Measurements from ENCODE around the gene CIC. TPM values are rescaled to one million over a fixed set of nuclear protein-coding genes. Genes with fewer than 3 reads are reported as not detected.
A peak's percentile ranks its signal among the peaks of the same experiment; 100 is the strongest.

The CIC gene
- total RNA-seq, 1 donor from 2014 or later, result 33.3 TPM

- peak overlapping the region; percentile 91 for H3K27ac ChIP-seq (replicated peaks)
- no peak for DNase-seq
- H3K27me3 ChIP-seq (ENCODE audit: low read depth), result no peaks in the 10 kb centered on the region
- no peaks in the 10 kb centered on the region for H3K9me3 ChIP-seq (replicated peaks)
- H3K4me1 ChIP-seq, result peaks cover 63% of the 10 kb centered on the region
- no peak for TF ChIP-seq CTCF (IDR thresholded peaks at IDR 0.05; ENCODE audit: borderline replicate concordance)
- intact Hi-C loops (cut with micrococcal nuclease), result no loop called here
- H3K36me3 ChIP-seq, result peaks cover 32% of the 10 kb centered on the region
- H3K4me3 ChIP-seq, result no peak overlapping the region
Measured at GRCh38 chr19:42271861-42272534, 2.9 kb downstream of the CIC start.

GRCh38 chr19:42272535-42272897, 3.5 kb downstream of the CIC start:
- Histone ChIP-seq H3K36me3 (peaks cover 32% of the 10 kb centered on the region), H3K4me1 (peaks cover 68% of the 10 kb centered on the region), H3K9me3 (replicated peaks) (no peaks in the 10 kb centered on the region), H3K27ac (replicated peaks) (no peak overlapping the region), H3K4me3 (no peak overlapping the region), H3K27me3 (ENCODE audit: low read depth) (no peaks in the 10 kb centered on the region)
- TF ChIP-seq CTCF (IDR thresholded peaks at IDR 0.05; ENCODE audit: borderline replicate concordance), result no peak
- DNase-seq, result no peak
- intact Hi-C loops (cut with micrococcal nuclease), result no loop called here

- intact Hi-C loops (cut with micrococcal nuclease), result no loop called here
- Histone ChIP-seq H3K9me3 (replicated peaks) (no peaks in the 10 kb centered on the region), H3K36me3 (peaks cover 32% of the 10 kb centered on the region), H3K4me3 (no peak overlapping the region), H3K4me1 (peaks cover 68% of the 10 kb centered on the region), H3K27me3 (ENCODE audit: low read depth) (no peaks in the 10 kb centered on the region), H3K27ac (replicated peaks) (no peak overlapping the region)
- no peak for TF ChIP-seq CTCF (IDR thresholded peaks at IDR 0.05; ENCODE audit: borderline replicate concordance)
- no peak for DNase-seq
Measured at GRCh38 chr19:42272989-42273406, 3.9 kb downstream of the CIC start.

GRCh38 chr19:42273407-42274064, 4.5 kb downstream of the CIC start:
- no peak overlapping the region for H3K4me3 ChIP-seq
- intact Hi-C loops (cut with micrococcal nuclease), result no loop called here
- DNase-seq, result no peak
- no peak for TF ChIP-seq CTCF (IDR thresholded peaks at IDR 0.05; ENCODE audit: borderline replicate concordance)
- peaks cover 73% of the 10 kb centered on the region for H3K4me1 ChIP-seq
- H3K36me3 ChIP-seq, result peaks cover 32% of the 10 kb centered on the region
- H3K27ac ChIP-seq (replicated peaks), result no peak overlapping the region
- no peaks in the 10 kb centered on the region for H3K27me3 ChIP-seq (ENCODE audit: low read depth)
- H3K9me3 ChIP-seq (replicated peaks), result no peaks in the 10 kb centered on the region

- DNase-seq, result no peak
- intact Hi-C loops (cut with micrococcal nuclease), result no loop called here
Measured at GRCh38 chr19:42274065-42274682, 5.1 kb downstream of the CIC start.

More at GRCh38 chr19:42274065-42274682, 5.1 kb downstream of the CIC start:
- Histone ChIP-seq H3K27me3 (ENCODE audit: low read depth) (no peaks in the 10 kb centered on the region), H3K36me3 (peaks cover 32% of the 10 kb centered on the region), H3K4me3 (no peak overlapping the region), H3K9me3 (replicated peaks) (no peaks in the 10 kb centered on the region), H3K27ac (replicated peaks) (no peak overlapping the region), H3K4me1 (peaks cover 79% of the 10 kb centered on the region)
- TF ChIP-seq CTCF (IDR thresholded peaks at IDR 0.05; ENCODE audit: borderline replicate concordance), result no peak

All from left ventricle myocardium inferior (tissue), 1 donor.